Left renal cortex interstitium (tissue), 4 donors: ENCODE results near the gene PCDHGC5. TPM values are rescaled to one million over a fixed set of nuclear protein-coding genes. Genes with fewer than 3 reads are reported as not detected.

ENCODE experiments used
- DNase-seq, 4 donors: peaks; one replicate each; pipeline ENCODE4 v3.0.0-alpha.2; 2013; ENCODE audit warnings: low read depth in 4 of 4, low spot score in 2 of 4, missing footprints in 1 of 4
- polyA plus RNA-seq, 4 donors: library from polyadenylated mRNA; unstranded; fragments of 120-200 nt; gene quantifications; one replicate each; pipeline ENCODE4 v1.2.1, GENCODE V29; 2013; ENCODE audit not compliant: insufficient read length in 4 of 4

Gene PCDHGC5
- polyA plus RNA-seq, 4 donors: 0.22 to 1.1 (median 0.55) TPM

DNA sequence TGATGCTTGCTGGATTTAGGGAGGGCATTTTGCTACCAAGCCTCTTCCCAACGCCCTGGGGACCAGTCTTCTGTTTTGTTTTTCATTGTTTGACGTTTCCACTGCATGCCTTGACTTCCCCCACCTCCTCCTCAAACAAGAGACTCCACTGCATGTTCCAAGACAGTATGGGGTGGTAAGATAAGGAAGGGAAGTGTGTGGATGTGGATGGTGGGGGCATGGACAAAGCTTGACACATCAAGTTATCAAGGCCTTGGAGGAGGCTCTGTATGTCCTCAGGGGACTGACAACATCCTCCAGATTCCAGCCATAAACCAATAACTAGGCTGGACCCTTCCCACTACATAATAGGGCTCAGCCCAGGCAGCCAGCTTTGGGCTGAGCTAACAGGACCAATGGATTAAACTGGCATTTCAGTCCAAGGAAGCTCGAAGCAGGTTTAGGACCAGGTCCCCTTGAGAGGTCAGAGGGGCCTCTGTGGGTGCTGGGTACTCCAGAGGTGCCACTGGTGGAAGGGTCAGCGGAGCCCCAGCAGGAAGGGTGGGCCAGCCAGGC is 23.0 kb downstream of the PCDHGC5 start:
- no peak for DNase-seq

DNA sequence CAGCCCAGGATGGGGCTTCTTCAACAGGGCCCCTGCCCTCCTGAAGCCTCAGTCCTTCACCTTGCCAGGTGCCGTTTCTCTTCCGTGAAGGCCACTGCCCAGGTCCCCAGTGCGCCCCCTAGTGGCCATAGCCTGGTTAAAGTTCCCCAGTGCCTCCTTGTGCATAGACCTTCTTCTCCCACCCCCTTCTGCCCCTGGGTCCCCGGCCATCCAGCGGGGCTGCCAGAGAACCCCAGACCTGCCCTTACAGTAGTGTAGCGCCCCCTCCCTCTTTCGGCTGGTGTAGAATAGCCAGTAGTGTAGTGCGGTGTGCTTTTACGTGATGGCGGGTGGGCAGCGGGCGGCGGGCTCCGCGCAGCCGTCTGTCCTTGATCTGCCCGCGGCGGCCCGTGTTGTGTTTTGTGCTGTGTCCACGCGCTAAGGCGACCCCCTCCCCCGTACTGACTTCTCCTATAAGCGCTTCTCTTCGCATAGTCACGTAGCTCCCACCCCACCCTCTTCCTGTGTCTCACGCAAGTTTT is 23.6 kb downstream of the PCDHGC5 start:
- no peak for DNase-seq

DNA sequence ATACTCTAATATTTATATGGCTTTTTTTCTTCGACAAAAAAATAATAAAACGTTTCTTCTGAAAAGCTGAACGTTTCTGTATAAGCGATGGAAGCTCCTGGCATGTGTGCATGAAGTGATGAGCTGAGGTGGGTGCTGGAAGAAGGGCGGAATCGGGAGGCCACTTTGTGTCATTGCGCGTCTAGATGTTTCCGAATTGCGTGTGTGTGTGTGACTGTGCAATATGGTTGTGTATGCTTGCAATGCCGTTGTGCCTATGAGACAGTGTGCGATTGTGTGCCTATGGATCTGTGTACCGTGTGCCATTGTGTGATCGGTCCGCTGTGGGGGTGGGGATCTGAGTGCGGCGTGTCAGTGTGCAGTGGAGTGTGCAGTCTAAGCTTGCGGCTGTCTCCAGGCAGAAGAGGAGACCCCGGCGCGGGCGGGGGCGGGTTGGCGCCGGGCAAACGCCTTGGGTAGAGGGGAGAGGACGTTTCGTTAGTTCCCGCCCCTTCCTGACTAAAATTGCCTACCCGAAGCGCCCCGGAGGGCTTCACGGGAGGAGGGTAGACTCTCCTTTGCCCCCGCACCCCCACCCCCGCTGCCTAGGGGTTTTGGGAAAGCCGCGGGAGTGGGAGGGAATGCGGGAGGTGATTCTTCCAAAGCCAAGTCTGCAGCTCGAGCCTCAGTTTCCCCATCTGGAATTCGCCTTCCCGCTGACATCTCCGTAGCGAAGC is 24.2 kb downstream of the PCDHGC5 start:
- DNase-seq: peak in 1 of 4 donors; percentile 72

DNA sequence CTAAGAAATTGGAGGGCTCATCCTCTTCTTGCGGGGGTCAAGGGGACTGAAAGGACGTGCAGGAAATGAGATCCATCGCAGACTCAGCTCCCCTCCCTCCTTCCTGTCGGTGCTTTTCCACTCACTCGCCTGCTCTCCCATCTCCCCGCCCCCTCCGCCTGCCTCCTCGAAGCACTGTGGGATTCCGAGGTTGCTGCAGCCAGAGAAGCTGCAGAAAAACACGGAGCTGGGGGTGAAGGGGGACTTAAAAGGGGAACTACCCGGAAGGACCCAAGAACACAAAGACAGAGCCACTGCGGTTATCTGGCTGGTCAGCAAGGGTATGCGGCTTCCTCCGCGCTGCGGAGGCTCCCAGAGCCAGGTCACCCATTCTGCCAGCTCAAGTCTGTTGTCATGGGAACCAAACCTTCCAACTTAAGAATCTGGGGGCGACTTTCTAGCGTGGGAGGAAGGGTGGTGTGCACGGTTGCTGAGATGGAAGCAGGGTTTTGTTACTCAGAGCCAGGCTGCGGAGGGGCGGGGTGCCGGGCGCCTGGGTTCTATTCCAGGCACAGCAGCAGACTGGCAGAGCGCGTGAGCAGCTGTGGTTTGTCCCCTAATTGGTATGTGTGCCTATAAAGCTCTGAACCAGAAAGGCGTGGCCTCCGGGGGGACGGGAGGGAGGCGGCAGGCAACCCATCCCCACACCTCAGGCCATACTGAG is 24.9 kb downstream of the PCDHGC5 start:
- DNase-seq: peak in 1 of 4 donors; percentile 79

DNA sequence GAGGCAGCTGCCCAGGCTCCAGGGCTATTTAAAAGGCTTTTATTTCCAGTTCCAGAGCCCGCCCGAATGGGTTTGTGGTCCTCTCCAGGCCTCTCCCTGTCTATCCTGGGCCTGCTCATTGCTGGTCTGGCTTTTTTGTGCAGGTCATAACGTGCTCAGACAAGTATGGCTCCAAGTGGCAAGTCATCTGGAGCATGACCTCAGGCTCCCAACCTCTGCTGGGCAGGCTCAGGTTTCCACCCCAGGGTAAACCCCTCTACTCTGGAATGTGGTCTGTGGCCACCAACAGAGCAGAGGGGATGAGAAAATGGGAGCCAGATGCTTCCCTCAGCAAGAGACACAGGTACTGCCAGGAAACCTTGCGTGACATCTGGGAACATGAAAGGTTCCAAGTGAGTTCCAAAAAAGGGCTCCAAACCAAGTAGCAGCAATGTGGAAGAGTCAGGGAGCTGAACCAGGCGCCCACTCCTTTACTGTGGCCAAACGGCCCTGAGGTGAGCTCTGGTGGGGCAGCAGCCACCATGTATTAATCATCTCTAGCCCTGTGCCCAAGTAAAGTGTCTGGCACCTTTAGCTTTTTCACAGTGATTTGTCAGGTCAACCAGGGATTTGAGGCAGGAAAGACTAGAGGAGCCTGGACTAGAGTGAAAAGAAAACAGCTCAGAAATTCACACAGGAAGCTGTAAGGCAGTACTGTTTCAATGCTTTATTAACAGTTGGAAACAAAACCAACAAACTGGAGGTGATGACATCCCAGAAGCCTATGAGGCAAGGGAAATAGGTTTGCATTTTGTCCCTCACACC is 25.7 kb downstream of the PCDHGC5 start:
- no peak for DNase-seq

DNA sequence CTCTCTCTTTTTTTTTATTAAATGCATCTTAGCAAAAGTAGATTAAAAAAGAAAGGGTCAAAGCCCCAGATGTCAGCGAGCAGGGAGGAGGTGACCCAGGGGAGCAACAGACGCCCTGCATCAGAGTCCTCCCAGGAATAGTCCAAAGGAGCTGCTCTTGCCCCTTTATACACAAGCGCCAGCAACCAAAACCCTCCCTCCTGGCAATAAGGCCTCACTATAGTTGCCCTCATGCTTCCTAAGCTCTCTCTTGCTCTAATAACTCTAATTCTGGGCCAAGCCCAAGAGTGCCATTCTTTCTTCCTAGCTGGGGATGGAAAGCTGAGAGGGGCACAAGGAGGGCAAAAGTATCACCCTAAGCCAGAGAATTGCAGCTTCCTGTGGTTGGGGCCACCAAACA is 26.3 kb downstream of the PCDHGC5 start:
- no peak for DNase-seq

DNA sequence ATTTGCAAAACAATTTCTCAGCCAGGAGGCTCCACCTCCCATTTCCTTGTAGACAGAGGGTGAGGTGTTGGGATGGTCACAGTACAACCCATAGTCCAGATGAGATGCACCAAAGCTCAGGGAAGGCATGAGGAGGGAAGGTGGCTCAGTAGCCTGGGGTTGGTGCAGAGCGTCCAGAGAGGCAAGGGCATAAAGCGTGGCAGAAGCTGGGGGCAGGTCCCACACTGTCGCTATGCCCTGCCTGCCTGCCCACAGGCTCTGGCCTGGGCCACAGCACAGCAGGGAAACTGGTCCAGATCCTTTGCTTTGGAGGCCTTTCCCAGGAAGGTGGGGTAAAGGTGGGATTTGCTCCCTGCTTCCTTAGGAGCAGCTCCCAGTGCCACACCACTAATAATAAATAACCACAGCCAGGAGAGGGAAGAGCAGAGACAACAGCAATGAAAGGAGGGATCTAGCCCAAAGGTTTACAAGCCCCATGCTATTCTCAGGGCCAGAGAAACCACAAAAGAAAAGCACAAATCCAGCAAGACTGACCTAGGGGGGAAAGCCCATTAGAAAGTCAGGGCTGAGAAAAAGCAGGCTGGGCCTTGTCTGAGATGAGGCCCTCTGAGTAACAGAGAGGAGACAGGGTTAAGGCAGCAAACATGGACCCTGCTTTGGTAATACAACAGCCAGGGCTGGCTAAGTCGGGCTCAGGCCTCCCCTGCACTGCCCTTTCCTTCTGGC is 27.2 kb downstream of the PCDHGC5 start:
- no peak for DNase-seq

DNA sequence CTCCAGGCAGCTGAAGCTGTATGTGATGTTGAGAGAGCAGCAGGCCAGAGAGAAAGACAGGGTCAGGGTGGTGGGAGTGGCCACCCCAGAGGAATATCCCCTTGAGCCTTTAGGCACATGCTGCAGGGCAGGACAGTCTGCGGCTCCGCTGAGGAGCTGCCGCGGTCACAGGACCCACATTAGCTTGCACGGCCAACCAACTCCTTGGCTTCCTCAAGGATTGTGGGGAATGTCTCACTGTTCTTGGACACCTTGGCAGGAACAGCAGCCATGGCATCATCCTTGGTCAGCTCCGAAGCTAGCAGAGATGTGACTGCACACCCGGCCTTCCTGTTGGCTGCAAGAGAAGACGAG is 27.8 kb downstream of the PCDHGC5 start:
- no peak for DNase-seq

DNA sequence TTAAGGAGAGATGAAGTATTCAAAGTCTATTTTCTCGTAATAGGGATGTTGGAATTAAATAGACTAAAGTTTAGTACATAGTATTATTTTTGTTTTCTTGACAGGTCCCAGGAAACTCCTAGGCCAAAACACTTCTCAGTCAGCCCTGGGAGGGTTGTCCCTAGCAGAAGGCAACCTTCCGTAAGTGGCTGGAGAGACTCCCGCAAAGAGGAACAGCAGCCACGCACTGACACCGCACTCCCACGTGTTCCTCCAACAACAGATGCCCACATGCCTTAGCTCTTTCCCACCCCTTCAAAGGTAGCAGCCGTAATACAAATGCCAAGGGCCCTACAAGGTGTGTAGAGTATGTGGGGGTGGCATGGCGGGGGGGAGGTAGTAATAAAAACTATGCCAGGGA is 28.4 kb downstream of the PCDHGC5 start:
- no peak for DNase-seq

DNA sequence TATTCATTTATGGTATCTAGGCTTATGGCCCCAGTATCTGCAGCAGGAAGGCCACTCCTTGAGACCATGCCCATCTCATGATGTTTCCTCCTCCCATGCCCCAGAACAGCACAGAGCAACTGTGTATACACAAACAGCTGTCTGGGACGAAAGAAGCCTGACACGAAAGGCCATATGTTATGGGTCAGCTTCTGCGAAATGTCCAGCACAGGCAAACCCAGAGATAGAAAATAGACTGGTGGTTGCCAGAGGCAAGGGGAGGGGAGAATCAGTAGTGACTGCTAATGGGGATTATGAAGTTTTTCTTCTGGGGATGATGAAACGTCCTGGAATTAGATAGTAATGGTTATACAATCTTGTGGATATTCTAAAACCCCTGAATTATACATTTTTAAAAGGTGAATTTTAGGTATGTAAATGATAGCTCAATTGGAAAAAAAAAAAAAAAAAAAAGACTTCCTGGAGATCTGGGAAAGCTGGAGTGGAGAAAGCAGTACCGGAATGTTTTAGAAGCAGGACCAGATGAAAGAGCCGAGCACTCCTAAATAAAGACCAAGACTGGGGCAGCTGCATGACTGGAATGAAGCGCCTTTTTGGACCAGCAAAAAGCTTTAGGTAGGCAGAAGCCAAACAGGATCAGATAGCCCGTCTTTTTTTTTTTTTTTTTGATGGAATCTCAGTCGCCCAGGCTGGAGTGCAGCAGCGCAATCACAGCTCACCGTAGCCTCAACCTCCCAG is 29.2 kb downstream of the PCDHGC5 start:
- DNase-seq: no peak

DNA sequence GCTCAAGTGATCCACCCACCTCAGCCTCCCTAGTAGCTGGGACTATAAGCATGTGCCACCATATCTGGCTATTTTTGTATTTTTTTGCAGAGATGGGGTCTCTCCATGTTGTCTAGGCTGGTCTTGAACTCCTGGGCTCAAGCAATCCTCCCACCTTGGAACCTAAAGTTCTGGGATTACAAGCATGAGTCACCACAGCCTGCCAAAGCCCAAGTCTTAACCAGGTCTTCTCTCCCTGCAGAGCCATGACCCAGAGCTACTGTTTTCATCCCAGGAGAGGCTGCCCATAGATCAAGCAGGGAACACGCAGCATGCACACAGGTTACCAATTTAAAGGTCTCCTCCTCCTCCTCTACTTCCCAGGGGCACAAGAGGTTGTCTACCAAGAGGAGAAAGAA is 29.7 kb downstream of the PCDHGC5 start:
- no peak for DNase-seq

DNA sequence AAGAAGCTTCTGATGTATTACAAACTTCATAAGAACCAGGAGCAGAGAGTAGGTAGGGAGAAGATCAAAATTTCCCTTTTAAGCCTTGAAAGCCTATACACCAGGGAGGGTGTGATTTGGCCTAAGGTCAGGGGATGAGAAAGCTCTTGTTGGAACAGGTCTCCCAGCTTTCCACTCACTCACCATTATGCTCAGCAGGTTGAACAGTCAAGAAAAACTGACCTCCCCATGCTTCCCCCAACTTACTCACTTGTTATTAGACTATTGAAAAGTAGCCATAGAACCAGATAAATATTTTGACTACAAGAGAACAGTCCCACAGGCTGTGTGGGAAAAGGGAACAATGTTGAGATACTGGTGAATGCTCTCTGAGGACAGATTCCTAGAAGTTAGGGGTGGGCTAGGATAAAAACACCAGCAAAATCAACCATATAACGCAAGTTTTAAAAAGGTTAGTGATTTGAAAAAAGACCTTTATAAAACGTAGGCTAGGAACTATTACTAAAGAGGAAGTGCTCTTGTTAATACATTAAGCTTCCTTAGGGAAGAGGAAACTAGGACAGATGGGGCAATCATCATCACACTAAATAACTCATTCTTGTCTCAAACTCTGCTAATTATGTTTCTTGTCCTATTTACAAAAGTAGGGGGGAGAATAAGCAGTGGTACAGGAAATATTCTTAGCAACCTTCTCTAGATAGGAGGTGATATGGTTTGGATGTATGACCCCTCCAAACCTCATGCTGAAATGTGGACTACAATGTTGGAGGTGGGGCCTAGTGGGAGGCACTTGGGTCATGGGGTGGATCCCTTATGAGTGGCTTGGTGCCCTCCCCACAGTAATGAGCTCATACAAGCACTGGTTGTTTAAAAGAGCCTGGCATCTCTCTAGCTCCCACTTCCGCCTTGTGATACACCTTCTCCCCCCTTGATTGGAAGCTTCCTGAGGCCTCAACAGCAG is 31.0 kb downstream of the PCDHGC5 start:
- no peak for DNase-seq

DNA sequence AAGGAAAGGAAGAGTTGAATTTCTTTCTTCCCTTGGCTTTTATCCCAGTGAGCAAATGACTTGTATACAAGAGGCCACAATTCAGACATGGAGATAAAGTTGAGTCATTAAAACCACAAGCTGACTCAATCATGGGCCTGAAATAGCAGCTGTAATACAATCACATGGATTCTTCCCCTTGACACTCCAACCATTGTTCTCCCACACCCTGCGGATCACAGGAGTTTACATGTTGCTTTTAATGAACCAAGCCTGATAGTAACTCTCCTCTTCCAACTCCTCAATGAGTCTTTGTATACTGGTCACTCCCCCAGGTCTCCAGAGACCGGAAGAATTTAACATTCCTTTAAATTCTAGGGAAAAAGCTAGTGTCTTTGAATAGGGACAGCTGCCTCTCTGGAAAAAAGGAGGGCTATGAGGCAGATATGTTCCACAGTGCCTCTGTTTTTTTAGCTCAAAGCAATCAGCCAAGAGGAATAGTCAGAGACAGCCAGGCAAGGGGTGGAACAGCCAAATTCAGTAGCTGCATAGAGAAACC is 32.4 kb downstream of the PCDHGC5 start:
- peak in 2 of 4 donors; percentile 69 to 74 for DNase-seq

DNA sequence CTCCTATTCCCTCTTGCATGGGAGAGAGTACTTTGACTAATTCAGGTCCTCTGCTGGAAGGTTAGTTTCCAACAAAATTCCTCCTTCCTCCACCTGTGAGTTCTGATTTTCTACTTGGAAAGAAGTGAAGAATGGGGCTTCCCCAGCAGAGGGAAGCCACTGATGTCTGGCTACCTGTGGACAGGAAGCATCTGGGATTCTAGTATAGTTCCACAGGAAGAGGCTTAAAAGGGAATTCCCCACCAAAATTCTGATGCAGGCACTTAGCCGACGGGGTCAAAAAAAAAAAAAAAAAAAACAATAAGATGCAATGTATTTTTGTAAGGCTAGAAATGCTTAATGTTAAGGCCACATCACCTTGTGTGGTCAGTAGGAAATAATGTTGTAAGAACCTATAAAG is 33.4 kb downstream of the PCDHGC5 start:
- no peak for DNase-seq

DNA sequence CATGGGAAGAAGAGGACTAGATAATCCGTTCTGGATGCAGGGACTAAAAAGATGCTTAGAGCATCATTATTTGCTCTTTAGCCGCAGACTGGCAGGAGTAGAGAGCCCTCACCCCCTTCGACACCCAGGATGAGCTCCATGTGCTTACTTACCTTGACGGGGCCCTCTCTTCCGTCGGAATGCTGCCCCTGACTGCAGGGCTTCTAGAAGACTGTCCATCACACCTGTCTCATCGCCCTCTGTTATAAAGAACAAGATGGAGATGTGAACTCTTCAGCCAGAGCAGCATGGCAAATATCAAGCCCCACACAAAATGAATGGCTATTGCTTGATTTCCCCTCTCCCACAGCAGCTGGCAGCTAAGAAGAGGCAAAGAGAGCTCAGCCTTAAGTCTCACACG is 35.1 kb downstream of the PCDHGC5 start:
- no peak for DNase-seq

DNA sequence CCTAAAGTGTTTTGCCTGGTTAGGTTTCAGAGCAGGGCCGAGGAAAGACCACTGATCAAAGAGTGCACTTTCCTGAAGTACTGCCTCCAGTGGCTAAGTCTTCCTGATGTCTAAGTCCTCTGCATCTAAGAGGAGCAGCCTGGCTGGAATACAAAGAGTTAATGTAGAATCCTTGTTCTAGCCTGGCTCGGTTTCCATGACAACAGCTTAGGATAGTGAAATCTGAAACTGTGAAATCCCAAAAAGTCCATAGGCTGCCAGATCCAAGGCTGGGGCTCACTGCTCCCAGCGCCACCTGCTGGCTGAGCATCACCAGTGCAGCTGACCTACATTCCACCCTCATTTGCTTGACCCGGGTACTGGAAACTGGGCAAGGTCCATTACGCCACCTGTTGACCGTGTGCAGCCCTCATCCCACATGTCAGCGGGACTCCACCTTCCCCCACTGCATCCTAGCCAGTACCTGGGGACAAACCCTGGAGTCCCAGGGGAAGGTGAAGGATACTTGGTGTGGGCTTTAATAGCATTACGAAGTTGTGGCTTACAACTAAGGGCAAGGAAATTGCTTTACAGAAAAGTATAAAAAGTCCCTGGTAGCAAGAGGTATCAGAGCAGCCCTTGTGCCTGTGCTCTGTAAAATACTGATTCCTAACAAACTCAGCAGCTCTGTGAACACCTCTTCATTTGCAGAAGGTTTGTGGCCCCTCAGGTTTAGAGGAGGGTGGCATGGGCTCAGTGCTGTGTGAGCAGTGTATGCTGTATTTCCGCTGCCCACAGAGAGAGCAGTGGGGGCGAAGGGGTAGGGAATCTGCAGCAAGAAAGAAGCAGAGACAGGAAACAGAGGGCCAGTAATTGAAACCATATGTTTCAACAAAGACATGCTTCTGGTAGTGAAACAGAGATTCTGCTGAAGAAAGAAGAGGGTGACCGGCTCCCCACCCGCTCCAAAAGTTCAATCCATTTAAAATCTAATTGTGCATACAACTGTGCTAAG is 36.0 kb downstream of the PCDHGC5 start:
- DNase-seq: peak; percentile 95 to 96 (median 95)

DNA sequence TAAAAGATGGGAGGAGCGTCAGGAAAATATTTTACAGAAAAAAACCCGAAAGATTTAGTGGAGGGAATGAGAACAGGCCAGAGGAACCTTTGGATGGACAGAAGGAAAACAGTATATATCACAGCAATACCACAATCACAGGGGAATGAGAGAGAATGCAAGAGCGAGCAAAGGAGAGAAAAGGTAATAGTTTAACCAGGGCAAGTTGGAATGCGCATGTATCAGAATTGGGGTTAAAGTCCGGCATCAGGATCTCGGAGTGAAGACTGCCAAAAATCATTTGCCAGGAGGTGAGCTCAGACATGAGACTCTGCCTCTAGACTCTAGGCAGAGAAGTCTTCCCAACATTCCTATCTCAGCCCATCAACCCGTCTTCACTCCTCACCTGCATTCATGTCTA is 36.8 kb downstream of the PCDHGC5 start:
- no peak for DNase-seq
